ENCODE results near the gene AHRR.
"Not testable (repeated sequence)": the region's sequence is repeated elsewhere in the genome, so short reads cannot be mapped to it uniquely, and the experiment has no call there.

The AHRR gene

GRCh38 chr5:398475-399295 is 77.2 kb downstream of the AHRR start:
- DNase-seq, result no peak

- peak; percentile 67 to 71 for DNase-seq
Observed at GRCh38 chr5:399296-400281, 78.1 kb downstream of the AHRR start.

GRCh38 chr5:400282-401145 is 79.0 kb downstream of the AHRR start:
- DNase-seq, result no peak

GRCh38 chr5:401146-402034 is 79.9 kb downstream of the AHRR start:
- no peak for DNase-seq

- DNase-seq, result not testable (repeated sequence)
Observed at GRCh38 chr5:402219-402614, 80.7 kb downstream of the AHRR start.

- no peak for DNase-seq
Observed at GRCh38 chr5:402615-403359, 81.3 kb downstream of the AHRR start.

GRCh38 chr5:403995-404394 is 82.5 kb downstream of the AHRR start:
- no peak for DNase-seq

GRCh38 chr5:404666-405241 is 83.2 kb downstream of the AHRR start:
- DNase-seq, result no peak

- DNase-seq, result no peak
Observed at GRCh38 chr5:405421-405820, 83.9 kb downstream of the AHRR start.

GRCh38 chr5:406041-406440 is 84.5 kb downstream of the AHRR start:
- no peak for DNase-seq

GRCh38 chr5:407051-407450 is 85.5 kb downstream of the AHRR start:
- DNase-seq, result no peak

GRCh38 chr5:407801-408268 is 86.3 kb downstream of the AHRR start:
- no peak for DNase-seq

GRCh38 chr5:410911-411517 is 89.5 kb downstream of the AHRR start:
- no peak for DNase-seq

GRCh38 chr5:411728-412127 is 90.2 kb downstream of the AHRR start:
- no peak for DNase-seq

- not testable (repeated sequence) for DNase-seq
Observed at GRCh38 chr5:414991-415927, 93.7 kb downstream of the AHRR start.

- no peak for DNase-seq
Observed at GRCh38 chr5:415928-416635, 94.6 kb downstream of the AHRR start.

GRCh38 chr5:416636-416960 is 95.1 kb downstream of the AHRR start:
- no peak for DNase-seq
